ENCODE data around the gene THAP2. TPM values are rescaled to one million over a fixed set of nuclear protein-coding genes. Genes with fewer than 3 reads are reported as not detected.

THAP2 gene
- total and polyA plus RNA-seq, 2 experiments from 2014 or later = 4.7 to 16.5 TPM

GRCh38 chr12:71704920-71705319 is 40.8 kb downstream of the THAP2 start (continued):
- TF ChIP-seq ZNF462 (CRISPR knock-in tag; IDR thresholded peaks at IDR 0.05) = no peak

- Mint-ChIP-seq H3K4me3 (no peak overlapping the region), H3K27ac (no peak overlapping the region), H3K9me3 (peaks cover 5% of the 10 kb centered on the region), H3K4me1 (peaks cover 13% of the 10 kb centered on the region), H3K27me3 (ENCODE audit: insufficient read depth, low read depth, poor library complexity) (no peaks in the 10 kb centered on the region), H3K36me3 (ENCODE audit: low read depth) (peaks cover 4% of the 10 kb centered on the region; the same call in 1 of the 3 replicates)
- no peak for ATAC-seq
- Histone ChIP-seq H2AFZ (no peak overlapping the region), H3K4me2 (peak overlapping the region; percentile 62; the same call in 1 of the 2 replicates), H3K9me2 (ENCODE audit: insufficient read depth) (no peaks in the 10 kb centered on the region), H3K36me3 (ENCODE audit: insufficient read depth) (no peaks in the 10 kb centered on the region; the same call in 1 of the 2 replicates), H3K79me2 (replicated peaks; ENCODE audit: insufficient read depth) (no peaks in the 10 kb centered on the region), H3F3A (replicated peaks; ENCODE audit: low read depth) (no peaks in the 10 kb centered on the region), H3K27me3 (ENCODE audit: insufficient read depth) (no peaks in the 10 kb centered on the region), H3K27ac (ENCODE audit: low read depth) (no peak overlapping the region), H4K20me1 (replicated peaks; ENCODE audit: insufficient read depth) (no peaks in the 10 kb centered on the region), H3K4me3 (no peak overlapping the region), H3K4me1 (ENCODE audit: insufficient read depth) (peaks cover 23% of the 10 kb centered on the region)
- DNase-seq (ENCODE audit: low spot score) = no peak
- TF ChIP-seq EZH2phosphoT487 (IDR thresholded peaks at IDR 0.05; ENCODE audit: unreplicated experiment) (no peak), CTCF (conservative IDR thresholded peaks at IDR 0.05; ENCODE audit: low read depth in 2 of 2) (no peak), CREB1 (CRISPR knock-in tag; IDR thresholded peaks at IDR 0.05; ENCODE audit: low read depth) (no peak), ZNF462 (CRISPR knock-in tag; IDR thresholded peaks at IDR 0.05) (no peak), NANOG (IDR thresholded peaks at IDR 0.05; ENCODE audit: borderline replicate concordance) (no peak), JUNB (IDR thresholded peaks at IDR 0.05; ENCODE audit: unreplicated experiment) (no peak)
These were observed 44.6 kb downstream of the THAP2 start for GRCh38 chr12:71708658-71709057.

Measured in GM23338 (cell line).